DOHH2 (cell line): Measurements from ENCODE around the gene MPZL2.

Experiments
- H3F3A ChIP-seq: fragments of 200-600 bp; sonication (generic), shearing (Covaris generic); 2 replicates; pipeline ENCODE4 v1.6.0; 2016; ENCODE audit warnings: antibody characterized with exemption, mild to moderate bottlenecking; ENCODE audit not compliant: control insufficient read depth, insufficient read depth
- H3K27ac ChIP-seq: fragments of 200-600 bp; sonication (generic); 2 replicates; pipeline ENCODE4 v1.5.1; 2014; ENCODE audit warnings: low read depth, mild to moderate bottlenecking, low read length, moderate library complexity
- H3K27me3 ChIP-seq: fragments of 200-600 bp; sonication (generic); 2 replicates; pipeline ENCODE4 v1.6.1; 2014; ENCODE audit warnings: mild to moderate bottlenecking, low read length, mixed read lengths; ENCODE audit not compliant: control insufficient read depth
- H3K36me3 ChIP-seq: fragments of 200-600 bp; sonication (generic); 2 replicates; pipeline ENCODE4 v1.6.1; 2014; ENCODE audit warnings: mild to moderate bottlenecking, low read length, moderate library complexity, mixed read lengths; ENCODE audit not compliant: control insufficient read depth
- H3K4me1 ChIP-seq: fragments of 200-600 bp; sonication (generic); 2 replicates; pipeline ENCODE4 v1.6.1; 2014; ENCODE audit warnings: mild to moderate bottlenecking, low read length, mixed read lengths; ENCODE audit not compliant: control insufficient read depth
- H3K4me2 ChIP-seq: fragments of 200-600 bp; sonication (generic); 2 replicates; pipeline ENCODE4 v1.6.0; 2014; ENCODE audit warnings: mild to moderate bottlenecking, low read length, moderate library complexity
- H3K4me3 ChIP-seq: fragments of 200-600 bp; sonication (generic); 2 replicates; pipeline ENCODE4 v1.5.1; 2014; ENCODE audit warnings: mild to moderate bottlenecking, low read length, mixed read lengths
- H3K79me2 ChIP-seq: fragments of 200-600 bp; sonication (generic); 2 replicates; pipeline ENCODE4 v1.6.1; 2014; ENCODE audit warnings: mild to moderate bottlenecking, low read length, mixed read lengths; ENCODE audit not compliant: control insufficient read depth
- H3K9me2 ChIP-seq: fragments of 200-600 bp; sonication (generic); replicated peaks from 2 replicates; pipeline ENCODE4 v1.6.1; 2014; ENCODE audit warnings: mild to moderate bottlenecking, low read length, mixed read lengths; ENCODE audit not compliant: control insufficient read depth
- H3K9me3 ChIP-seq: fragments of 200-600 bp; sonication (generic); 2 replicates; pipeline ENCODE4 v1.6.1; 2014; ENCODE audit warnings: antibody characterized with exemption, low read length, mixed read lengths; ENCODE audit not compliant: control insufficient read depth, insufficient read depth
- H4K20me1 ChIP-seq: fragments of 200-600 bp; sonication (generic); 2 replicates; pipeline ENCODE4 v1.6.0; 2014; ENCODE audit warnings: low read depth, mild to moderate bottlenecking, antibody characterized with exemption, low read length, moderate library complexity; ENCODE audit not compliant: control insufficient read depth, insufficient read depth
- EZH2phosphoT487 ChIP-seq: fragments of 200-600 bp; sonication (generic); IDR thresholded peaks from 2 replicates; pipeline ENCODE4 v1.6.1; 2017; ENCODE audit warnings: borderline replicate concordance, mild to moderate bottlenecking, antibody characterized with exemption, low read length, moderate library complexity, mixed read lengths
- TF ChIP-seq, protein P1 (sequence below): fragments of 200-600 bp; sonication (generic); IDR thresholded peaks from one replicate; pipeline ENCODE4 v1.5.1; 2014; ENCODE audit warnings: antibody characterized with exemption, mild to moderate bottlenecking, low read depth, low read length; ENCODE audit not compliant: poor library complexity, severe bottlenecking

MPZL2 gene

DNA sequence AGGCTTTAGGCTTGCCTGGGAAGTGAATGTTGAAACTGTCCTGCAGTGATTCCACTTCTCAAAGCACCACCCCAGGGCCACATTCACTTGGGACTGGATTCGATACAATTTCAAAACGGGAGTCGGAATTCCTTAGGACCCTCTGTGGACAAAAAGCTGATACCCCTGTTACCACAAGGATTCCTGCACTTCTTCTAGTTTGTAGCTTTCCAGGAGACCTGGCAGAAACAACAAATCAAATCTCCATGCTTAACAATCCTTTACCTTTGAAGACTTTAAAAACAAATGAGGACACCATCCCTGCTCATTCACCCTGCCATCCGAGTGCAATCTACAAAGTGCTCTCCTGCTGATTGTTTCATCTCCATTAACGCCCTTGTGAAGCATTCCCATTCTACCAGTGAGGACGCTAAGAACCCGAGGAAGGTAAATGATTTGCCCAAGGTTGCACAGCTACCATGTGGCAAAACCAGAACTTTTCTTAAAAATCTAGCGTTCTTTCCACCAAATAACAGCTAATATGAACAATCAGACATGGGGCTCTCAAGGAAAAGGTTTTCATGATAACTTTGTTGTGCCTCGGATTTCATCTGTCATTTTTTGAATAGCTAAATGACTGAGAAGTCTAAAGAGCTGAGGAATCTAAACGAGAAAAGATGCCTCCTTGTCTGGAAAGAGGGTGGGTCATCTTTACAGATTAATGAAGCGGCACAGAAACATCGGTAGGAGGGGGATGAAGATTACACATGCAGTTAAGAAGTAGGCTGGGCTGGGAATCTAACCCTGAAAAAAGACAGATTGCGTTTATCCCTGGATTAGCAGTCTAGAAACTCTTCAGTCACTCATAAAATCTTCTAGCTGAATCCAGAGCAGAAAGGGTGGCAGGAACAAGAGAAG is 720 bp upstream of the MPZL2 start:
- no peaks in the 10 kb centered on the region for H3K9me2 ChIP-seq
- H3K4me1 ChIP-seq = peaks cover 15% of the 10 kb centered on the region
- no peaks in the 10 kb centered on the region for H3F3A ChIP-seq
- no peaks in the 10 kb centered on the region for H3K9me3 ChIP-seq
- peaks cover 16% of the 10 kb centered on the region for H3K27me3 ChIP-seq
- H4K20me1 ChIP-seq = no peaks in the 10 kb centered on the region
- H3K79me2 ChIP-seq = no peaks in the 10 kb centered on the region
- peak overlapping the region; percentile 46 for H3K4me2 ChIP-seq
- TF ChIP-seq, protein P1, sequence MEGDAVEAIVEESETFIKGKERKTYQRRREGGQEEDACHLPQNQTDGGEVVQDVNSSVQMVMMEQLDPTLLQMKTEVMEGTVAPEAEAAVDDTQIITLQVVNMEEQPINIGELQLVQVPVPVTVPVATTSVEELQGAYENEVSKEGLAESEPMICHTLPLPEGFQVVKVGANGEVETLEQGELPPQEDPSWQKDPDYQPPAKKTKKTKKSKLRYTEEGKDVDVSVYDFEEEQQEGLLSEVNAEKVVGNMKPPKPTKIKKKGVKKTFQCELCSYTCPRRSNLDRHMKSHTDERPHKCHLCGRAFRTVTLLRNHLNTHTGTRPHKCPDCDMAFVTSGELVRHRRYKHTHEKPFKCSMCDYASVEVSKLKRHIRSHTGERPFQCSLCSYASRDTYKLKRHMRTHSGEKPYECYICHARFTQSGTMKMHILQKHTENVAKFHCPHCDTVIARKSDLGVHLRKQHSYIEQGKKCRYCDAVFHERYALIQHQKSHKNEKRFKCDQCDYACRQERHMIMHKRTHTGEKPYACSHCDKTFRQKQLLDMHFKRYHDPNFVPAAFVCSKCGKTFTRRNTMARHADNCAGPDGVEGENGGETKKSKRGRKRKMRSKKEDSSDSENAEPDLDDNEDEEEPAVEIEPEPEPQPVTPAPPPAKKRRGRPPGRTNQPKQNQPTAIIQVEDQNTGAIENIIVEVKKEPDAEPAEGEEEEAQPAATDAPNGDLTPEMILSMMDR = no peak
- no peak; the same call in 1 of the 2 replicates for TF ChIP-seq EZH2phosphoT487
- H3K4me3 ChIP-seq = no peak overlapping the region
- no peaks in the 10 kb centered on the region for H3K36me3 ChIP-seq
- no peak overlapping the region for H3K27ac ChIP-seq

GRCh38 chr11:118263112-118263511 is 985 bp downstream of the MPZL2 start:
- Histone ChIP-seq H3K4me3 (no peak overlapping the region), H4K20me1 (no peaks in the 10 kb centered on the region), H3K4me1 (peaks cover 15% of the 10 kb centered on the region), H3K27ac (no peak overlapping the region), H3K9me3 (no peaks in the 10 kb centered on the region), H3K9me2 (no peaks in the 10 kb centered on the region), H3K36me3 (no peaks in the 10 kb centered on the region), H3K79me2 (no peaks in the 10 kb centered on the region), H3K4me2 (no peak overlapping the region), H3F3A (no peaks in the 10 kb centered on the region), H3K27me3 (peaks cover 16% of the 10 kb centered on the region)
- no peak for TF ChIP-seq EZH2phosphoT487
- TF ChIP-seq, protein P1 = no peak

DNA sequence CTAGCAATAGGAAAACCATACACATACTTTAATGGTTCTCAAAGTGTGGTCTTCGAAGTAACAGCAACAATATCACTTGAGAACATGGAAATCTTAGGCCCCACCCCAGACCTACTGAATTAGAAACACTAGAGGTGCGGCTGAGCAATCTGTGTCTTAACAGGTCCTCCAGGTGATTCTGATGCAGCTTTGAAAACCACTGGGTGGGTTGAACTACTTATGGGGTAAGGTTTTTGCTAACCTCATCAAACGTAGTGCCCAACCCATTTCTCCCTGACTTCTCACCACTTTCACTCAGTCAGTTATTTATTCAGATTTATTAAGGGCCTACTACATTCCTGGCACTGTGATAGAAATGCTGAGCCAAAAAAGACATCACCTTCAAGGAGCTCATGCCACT is 3.7 kb downstream of the MPZL2 start:
- Histone ChIP-seq H3K79me2 (no peaks in the 10 kb centered on the region), H4K20me1 (no peaks in the 10 kb centered on the region), H3K4me1 (peaks cover 9% of the 10 kb centered on the region), H3K36me3 (no peaks in the 10 kb centered on the region), H3F3A (no peaks in the 10 kb centered on the region), H3K4me2 (no peak overlapping the region), H3K4me3 (no peak overlapping the region), H3K27ac (no peak overlapping the region), H3K27me3 (peaks cover 16% of the 10 kb centered on the region), H3K9me2 (no peaks in the 10 kb centered on the region), H3K9me3 (no peaks in the 10 kb centered on the region)
- TF ChIP-seq EZH2phosphoT487 = no peak
- TF ChIP-seq, protein P1 = no peak
